IPS-18a (cell line): ENCODE measurements around the gene CENPM.

Experiments
- H3K27ac ChIP-seq: one replicate; pipeline ENCODE4 v1.5.1; 2013; ENCODE audit warnings: low read length
- H3K27me3 ChIP-seq: one replicate; pipeline ENCODE4 v1.6.1; 2013; ENCODE audit warnings: mild to moderate bottlenecking, low read length; ENCODE audit not compliant: control insufficient read depth, insufficient read depth
- H3K36me3 ChIP-seq: one replicate; pipeline ENCODE4 v1.6.1; 2013; ENCODE audit warnings: low read depth, low read length; ENCODE audit not compliant: control insufficient read depth
- H3K4me1 ChIP-seq: one replicate; pipeline ENCODE4 v1.6.1; 2013; ENCODE audit warnings: low read depth, low read length; ENCODE audit not compliant: control insufficient read depth
- H3K4me3 ChIP-seq: one replicate; pipeline ENCODE4 v1.5.1; 2013; ENCODE audit warnings: low read length
- H3K9ac ChIP-seq: one replicate; pipeline ENCODE4 v1.6.1; 2013; ENCODE audit warnings: mild to moderate bottlenecking, low read length, moderate library complexity
- H3K9me3 ChIP-seq: one replicate; pipeline ENCODE4 v1.6.1; 2013; ENCODE audit warnings: low read depth, low read length; ENCODE audit not compliant: control insufficient read depth

Gene CENPM

DNA sequence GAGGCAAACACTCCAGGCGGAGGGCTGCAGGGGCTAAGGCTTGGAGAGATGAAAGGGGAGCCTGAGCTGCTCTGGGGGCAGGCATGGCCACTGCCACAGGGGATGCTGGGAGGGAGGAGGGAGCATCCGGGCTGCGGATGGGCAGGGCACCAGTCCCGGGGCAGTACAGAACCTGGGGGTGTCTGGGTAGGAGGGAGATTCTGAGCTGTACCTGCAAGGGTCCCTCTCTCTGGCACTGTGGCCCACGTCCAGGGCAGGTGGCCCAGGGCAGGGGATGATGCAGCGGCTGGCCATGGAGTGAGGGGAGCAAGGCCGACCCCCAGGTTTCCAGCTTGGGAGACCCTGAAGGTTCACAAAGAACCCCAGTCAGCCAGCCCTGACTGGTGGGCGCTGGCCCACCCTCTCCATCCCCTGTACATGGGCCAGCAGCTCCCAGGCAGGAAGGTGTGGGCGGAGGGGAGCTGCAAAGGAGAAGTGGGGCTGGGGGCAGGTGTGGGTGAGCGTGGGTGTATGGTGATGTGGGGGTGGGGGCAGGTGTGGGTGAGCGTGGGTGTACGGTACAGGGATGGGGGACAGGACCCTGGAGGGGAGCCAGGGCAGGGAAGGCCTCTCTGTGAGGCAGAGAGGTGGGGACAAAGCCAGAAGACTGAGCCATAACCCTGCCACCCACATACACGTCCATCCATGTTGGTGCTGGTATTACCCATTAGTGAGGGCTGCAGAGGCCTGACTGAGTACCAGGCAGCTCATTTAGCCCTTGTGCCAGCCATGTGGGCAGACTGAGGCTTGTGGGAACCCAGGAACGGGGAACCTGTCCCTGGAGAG, 18.1 kb downstream of the CENPM start:
- Histone ChIP-seq H3K36me3 (no peaks in the 10 kb centered on the region), H3K4me1 (peaks cover 6% of the 10 kb centered on the region), H3K9me3 (no peaks in the 10 kb centered on the region), H3K4me3 (no peak overlapping the region), H3K9ac (no peak overlapping the region), H3K27ac (no peak overlapping the region), H3K27me3 (peaks cover 57% of the 10 kb centered on the region)

DNA sequence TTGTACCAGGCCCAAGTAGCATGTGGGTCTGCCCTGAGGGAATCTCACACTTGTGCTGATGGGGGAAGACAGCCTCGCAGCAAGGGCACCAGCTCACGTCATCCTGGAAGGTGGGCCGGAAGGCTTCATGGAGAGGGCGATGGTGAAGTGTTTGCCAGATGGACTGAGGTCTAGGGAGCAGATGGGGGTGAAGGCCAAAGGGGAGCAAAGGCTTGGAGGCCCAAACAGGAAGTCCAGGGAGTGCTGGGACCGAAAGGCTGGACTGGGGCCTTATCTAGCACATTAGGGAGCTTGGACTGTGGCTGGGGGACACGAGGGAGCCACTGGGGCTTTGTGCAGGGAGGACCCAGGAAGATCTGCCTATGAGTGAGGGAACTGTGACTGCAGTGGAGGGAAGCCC, 19.1 kb downstream of the CENPM start:
- Histone ChIP-seq H3K27me3 (peaks cover 67% of the 10 kb centered on the region), H3K4me1 (peaks cover 6% of the 10 kb centered on the region), H3K9me3 (no peaks in the 10 kb centered on the region), H3K36me3 (no peaks in the 10 kb centered on the region), H3K9ac (no peak overlapping the region), H3K4me3 (no peak overlapping the region), H3K27ac (no peak overlapping the region)

DNA sequence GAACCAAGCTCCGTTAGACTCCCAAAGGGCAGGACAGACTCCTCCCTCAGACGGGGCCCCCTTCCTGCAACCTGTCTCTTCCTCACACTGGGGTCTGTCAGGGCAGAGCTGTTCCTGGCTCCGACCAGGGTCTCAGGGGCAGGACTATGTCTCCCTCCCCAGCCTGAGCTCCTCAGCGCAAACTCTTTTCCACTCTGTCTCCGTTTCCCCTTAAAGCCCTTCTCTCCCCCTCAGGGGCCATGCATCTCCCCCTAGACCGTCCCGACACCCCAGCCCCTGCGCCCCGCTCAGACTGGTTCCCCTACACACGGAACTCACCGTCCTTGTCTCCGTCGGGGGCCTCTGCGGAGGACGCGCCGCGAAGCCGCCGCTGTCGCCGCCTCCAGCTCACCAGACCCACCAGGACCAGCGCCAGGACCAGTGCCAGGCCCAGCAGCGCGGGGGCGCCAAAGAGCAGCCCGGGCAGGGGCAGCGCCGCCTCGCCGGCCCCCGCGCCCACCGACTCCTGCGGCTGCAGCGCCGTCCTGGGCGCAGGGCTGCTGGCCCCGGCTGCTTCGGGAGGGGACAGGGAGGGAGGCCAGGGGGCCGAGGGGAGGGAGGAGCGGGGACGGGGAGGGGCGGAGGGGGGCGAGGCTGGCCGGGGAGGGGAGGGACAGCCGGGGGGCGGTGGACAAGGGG, 21.0 kb downstream of the CENPM start:
- peaks cover 6% of the 10 kb centered on the region for H3K4me1 ChIP-seq
- peaks cover 82% of the 10 kb centered on the region for H3K27me3 ChIP-seq
- peak overlapping the region; percentile 37 for H3K4me3 ChIP-seq
- no peak overlapping the region for H3K9ac ChIP-seq
- H3K27ac ChIP-seq: no peak overlapping the region
- no peaks in the 10 kb centered on the region for H3K36me3 ChIP-seq
- no peaks in the 10 kb centered on the region for H3K9me3 ChIP-seq

DNA sequence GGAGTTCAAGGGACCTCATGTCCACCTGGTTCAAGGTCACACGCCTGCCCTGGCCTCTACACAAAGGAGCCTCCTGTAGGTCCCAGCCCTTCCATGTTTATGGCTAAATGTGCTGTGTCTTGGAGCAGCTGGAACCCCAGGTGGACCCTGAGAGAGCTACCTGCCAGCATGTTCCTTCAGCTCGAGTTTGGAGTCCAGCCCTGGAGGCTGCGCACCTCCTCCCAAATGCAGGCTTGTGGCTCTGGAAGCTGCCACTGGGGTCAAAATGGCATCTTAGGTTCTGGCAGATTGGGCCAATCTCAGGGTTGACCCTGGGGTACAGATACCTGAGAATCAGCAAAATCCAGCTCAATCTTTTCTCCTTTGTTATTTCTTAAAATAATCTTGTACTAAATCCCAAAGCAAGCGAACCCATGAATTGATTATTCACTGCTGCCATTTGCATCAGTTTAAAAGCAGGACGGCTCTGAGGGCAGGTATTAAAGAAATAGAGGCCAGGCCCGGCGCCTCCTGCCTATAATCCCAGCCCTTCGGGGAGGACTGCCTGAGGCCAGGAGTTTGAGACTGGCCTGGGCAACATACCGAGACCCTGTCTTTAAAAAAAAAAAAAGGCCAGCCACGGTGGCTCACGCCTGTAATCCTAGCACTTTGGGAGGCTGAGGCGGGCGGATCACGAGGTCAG, 23.2 kb downstream of the CENPM start:
- Histone ChIP-seq H3K4me3 (no peak overlapping the region), H3K9me3 (no peaks in the 10 kb centered on the region), H3K27me3 (peaks cover 94% of the 10 kb centered on the region), H3K27ac (no peak overlapping the region), H3K4me1 (peaks cover 6% of the 10 kb centered on the region), H3K36me3 (no peaks in the 10 kb centered on the region), H3K9ac (no peak overlapping the region)

DNA sequence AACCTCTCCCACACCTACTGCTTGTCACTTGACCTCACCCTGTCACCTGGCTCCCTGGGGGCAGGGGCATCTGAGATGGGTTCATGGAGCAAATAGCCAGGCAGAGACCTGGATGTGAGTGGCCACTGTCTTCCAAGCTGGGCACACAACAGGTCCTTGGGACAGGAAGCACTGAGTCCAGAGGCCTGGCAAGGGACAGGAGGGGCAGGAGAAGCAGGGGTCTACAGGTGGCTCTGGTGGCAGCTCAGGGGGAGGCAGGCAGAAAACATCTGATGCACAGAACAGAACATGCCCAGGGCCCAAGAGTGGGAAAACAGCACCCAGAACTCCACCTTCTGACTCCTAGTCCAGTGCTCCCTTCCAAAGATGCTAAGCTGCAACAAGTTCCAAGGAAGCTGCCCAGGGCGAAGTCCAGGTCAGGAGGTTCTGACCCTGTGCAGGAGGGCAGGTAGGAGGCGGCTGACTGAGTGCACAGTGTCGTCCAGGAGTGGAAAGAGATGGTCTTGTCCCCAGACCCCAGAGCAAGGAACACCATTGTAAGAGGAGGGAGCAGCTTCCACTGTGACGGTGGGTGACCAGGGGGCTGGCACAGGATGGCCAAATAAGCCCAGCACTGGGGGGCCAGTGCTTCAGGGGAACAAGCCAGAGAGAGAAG, 23.9 kb downstream of the CENPM start:
- Histone ChIP-seq H3K9ac (no peak overlapping the region), H3K36me3 (no peaks in the 10 kb centered on the region), H3K4me3 (no peak overlapping the region), H3K27me3 (peaks cover 95% of the 10 kb centered on the region), H3K9me3 (no peaks in the 10 kb centered on the region), H3K4me1 (peaks cover 6% of the 10 kb centered on the region), H3K27ac (no peak overlapping the region)

DNA sequence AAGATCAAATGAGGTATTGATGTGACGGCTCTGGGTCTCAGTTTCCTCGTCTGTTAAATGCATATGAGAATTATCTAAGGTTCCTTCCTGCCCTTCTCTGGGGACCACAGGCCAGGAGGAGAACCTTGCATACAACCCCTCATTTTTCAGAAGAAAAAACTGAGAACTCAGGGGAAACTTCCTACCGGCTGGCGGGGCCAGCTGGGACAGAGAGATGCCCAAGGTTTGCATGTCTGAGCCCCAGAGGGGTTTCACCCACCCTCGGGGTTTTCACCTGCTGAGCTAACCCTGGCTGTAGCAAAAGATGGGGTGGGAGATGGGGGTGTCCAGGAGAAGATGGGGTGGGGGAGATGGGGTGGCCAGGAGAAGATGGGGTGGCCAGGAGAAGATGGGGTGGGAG, 24.6 kb downstream of the CENPM start:
- Histone ChIP-seq H3K9ac (no peak overlapping the region), H3K27me3 (peaks cover 95% of the 10 kb centered on the region), H3K36me3 (no peaks in the 10 kb centered on the region), H3K9me3 (no peaks in the 10 kb centered on the region), H3K27ac (no peak overlapping the region), H3K4me1 (peaks cover 6% of the 10 kb centered on the region), H3K4me3 (no peak overlapping the region)

DNA sequence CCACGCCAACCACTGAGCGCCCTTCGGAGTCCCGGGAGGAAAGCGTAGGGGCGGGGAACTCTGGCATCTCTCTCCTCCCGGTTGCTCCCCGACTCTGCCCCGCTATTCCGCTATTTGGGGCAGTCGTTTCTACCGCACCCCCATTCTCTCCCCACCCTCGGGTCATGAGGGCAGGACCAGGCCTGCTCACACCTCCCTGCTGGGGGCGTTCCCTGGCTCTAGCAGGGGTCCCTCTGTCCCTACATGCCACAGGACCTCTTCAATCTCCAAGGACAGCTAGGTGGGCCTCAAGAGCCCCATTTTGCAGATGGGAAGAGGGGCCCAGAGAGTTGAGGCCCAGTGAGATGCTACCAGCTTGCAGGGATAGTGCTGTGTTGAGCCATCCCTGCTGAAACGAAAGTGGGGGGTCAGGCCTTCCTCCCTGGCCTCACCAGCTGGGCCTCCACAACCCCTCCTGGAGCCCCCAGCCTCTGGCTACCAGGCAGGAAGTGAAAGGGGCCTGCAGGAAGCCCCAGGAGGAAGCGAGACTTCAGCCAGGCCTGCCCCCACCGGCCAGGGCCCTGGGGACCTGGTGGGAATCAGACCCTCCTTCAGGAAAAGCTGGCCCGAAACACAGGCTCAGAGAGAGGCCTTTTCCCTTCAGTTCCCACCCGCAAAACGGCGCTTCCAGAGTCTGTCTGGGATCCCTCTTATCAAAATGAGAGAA, 26.5 kb downstream of the CENPM start:
- H3K27ac ChIP-seq: no peak overlapping the region
- no peaks in the 10 kb centered on the region for H3K9me3 ChIP-seq
- no peaks in the 10 kb centered on the region for H3K36me3 ChIP-seq
- no peak overlapping the region for H3K9ac ChIP-seq
- H3K4me3 ChIP-seq: peak overlapping the region; percentile 61
- peaks cover 95% of the 10 kb centered on the region for H3K27me3 ChIP-seq
- peaks cover 4% of the 10 kb centered on the region for H3K4me1 ChIP-seq

DNA sequence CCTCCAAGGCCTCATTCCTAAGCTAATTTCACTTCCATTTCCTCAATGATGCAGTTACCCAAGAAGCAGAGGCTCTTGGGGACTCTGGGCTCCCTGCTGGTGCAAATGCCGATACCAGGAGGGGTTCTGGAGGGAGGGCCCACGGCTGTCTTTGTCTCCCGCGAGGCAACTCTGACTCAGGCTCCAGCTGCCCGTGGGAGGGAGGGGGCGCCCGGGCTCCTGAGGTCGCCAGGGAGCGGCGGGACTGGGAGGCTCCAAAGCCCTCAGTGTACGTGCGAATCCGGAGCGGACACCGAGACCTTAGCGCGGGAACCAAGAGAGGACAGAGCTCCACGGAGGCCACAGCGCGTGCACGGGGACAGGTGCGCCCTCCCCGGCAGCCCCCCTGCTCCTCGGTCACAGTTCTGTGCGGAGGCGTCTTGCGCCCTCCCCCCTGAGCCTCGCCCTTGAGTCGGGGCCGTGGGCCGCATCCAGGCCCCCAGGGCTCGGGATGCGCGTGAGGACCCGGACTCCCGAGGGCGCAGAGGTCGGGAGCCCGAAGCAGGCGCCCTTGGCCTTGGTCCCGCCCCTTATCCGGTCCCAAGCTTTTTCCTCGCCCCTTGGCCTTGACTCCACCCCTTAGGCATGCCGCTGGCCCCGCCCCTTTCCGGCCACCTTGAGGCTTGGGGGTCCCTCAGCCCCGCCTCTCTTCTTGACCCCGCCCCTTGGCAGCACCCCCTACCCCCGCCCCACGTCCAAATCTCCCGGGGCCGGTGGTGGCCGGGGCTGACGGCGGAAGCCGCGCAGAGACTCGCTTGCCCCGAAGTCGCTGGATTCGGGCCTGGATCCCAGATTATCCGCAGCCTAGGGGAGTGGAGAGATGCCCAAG, 27.4 kb downstream of the CENPM start:
- Histone ChIP-seq H3K27me3 (peaks cover 95% of the 10 kb centered on the region), H3K27ac (no peak overlapping the region), H3K9ac (peak overlapping the region; percentile 28)

DNA sequence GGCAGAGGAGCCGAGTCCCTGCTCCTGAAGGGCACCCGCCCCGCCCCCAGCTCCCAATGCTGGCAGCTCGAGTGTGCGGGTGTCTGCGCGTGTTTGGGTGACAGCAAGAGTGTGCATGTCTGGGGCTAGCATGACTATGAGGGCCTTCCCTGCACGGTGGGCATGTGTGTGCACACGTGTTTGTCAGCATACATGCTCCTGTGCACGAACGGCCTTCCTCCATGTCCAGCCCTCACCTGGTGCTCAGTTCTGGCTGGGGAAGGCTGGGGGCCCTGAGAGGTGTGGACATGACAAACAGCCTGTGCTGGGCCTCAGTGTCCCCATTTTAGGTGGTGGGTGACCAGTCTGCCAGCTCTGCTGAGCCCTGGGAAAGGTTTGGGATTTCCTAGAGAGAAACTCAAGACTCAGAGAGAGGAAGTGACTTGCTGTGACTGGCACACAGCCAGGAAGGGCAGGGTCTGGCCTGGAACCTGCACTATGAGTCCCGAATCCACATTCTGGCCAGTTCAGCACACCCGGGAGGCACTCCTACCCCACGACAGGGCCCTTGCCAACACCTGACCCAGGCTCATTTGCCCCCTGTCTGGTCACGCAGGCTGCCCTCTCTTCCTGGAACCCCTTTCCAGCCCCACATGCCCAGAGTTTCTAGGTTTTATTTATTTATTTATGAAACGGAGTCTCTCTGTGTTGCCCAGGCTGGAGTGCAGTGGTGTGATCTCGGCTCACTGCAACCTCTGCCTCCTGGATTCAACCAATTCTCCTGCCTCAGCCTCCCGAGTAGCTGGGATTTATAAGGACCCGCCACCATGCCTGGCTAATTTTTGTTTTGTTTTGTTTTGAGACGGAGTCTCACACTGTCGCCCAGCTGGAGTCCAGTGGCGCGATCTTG, 28.8 kb downstream of the CENPM start:
- H3K9ac ChIP-seq: no peak overlapping the region
- no peak overlapping the region for H3K4me3 ChIP-seq
- H3K4me1 ChIP-seq: no peaks in the 10 kb centered on the region
- H3K9me3 ChIP-seq: no peaks in the 10 kb centered on the region
- H3K36me3 ChIP-seq: no peaks in the 10 kb centered on the region
- H3K27ac ChIP-seq: no peak overlapping the region
- peaks cover 95% of the 10 kb centered on the region for H3K27me3 ChIP-seq

More for the DNA sequence above, 27.4 kb downstream of the CENPM start:
- Histone ChIP-seq H3K4me3 (peak overlapping the region; percentile 61), H3K9me3 (no peaks in the 10 kb centered on the region), H3K36me3 (no peaks in the 10 kb centered on the region), H3K4me1 (no peaks in the 10 kb centered on the region)
